ENCODE measurements around the gene MAST3.
"Not testable (repeated sequence)": the region's sequence is repeated elsewhere in the genome, so short reads cannot be mapped to it uniquely, and the experiment has no call there.

Gene MAST3

DNA sequence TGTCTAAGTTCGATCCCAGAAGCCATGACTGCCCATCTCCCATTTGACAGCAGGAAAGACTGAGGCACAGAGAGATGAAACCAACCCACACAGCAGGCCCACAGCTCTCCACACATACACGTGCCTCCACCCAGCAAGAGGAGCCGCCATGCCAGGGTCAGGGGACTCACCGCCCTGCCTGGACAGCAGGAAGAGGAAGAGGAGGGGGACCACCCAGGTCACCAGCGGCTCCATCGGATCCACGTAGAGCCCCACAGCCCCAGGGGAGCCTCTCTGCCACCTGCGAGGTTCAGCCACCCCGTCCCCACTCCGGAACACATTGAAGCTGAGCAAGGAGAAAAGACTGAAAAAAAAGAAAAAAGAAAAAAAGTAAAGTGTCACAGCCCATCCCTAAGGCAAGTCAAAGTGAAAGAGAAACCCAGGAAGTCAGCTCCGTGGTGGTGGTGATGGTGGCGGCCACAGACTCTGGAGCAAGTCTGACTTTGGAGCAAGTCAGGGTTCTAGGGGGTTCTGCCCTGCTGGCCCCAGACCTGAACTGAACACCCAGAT is 10.9 kb upstream of the MAST3 start, which contains the start of gene IL12RB1:
Gene IL12RB1 (minus strand): TSS at position 345 of the 549 bp plus-strand sequence. CDS start 111 bp downstream, at position 234.
- DNase-seq (ENCODE audit: low read depth, low spot score) = no peak

DNA sequence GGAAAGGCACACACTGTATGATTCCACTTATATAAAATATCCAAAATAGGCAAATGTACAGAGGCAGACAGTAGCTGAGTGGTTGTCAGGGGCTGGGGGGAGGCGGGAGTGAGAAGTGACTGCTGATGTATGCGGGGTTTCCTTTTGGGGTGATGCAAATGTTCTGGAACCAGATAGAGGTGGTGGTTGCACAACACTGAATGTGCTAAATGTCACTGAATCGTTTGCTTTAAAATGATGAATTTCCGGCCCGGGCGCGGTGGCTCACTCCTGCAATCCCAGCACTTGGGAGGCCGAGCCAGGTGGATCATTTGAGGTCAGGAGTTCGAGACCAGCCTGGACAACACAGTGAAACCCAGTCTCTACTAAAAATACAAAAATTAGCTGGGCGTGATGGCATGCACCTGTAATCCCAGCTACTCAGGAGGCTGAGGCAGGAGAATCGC is 8.5 kb upstream of the MAST3 start:
- not testable (repeated sequence) for DNase-seq (ENCODE audit: low read depth, low spot score)

DNA sequence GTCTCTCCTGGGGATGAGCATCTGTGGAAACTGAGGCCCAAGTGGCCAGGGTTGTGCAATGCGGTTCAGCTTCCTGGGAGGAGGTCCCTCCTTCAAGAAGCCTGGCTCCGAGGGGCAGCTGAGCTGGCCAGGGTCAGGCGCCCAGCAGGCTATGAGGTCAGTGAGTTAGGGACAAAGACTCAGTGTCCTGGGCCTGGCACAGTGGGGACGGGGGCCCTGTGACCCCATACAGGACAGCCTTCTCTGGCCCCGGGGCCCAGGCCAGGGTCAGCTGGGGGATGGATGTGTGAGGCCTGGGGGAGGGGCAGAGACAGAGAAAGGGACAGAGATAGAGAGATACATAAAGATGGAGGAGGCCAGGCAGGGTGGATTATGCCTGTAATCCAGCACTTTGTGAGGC is 7.9 kb upstream of the MAST3 start:
- no peak for DNase-seq (ENCODE audit: low read depth, low spot score)

DNA sequence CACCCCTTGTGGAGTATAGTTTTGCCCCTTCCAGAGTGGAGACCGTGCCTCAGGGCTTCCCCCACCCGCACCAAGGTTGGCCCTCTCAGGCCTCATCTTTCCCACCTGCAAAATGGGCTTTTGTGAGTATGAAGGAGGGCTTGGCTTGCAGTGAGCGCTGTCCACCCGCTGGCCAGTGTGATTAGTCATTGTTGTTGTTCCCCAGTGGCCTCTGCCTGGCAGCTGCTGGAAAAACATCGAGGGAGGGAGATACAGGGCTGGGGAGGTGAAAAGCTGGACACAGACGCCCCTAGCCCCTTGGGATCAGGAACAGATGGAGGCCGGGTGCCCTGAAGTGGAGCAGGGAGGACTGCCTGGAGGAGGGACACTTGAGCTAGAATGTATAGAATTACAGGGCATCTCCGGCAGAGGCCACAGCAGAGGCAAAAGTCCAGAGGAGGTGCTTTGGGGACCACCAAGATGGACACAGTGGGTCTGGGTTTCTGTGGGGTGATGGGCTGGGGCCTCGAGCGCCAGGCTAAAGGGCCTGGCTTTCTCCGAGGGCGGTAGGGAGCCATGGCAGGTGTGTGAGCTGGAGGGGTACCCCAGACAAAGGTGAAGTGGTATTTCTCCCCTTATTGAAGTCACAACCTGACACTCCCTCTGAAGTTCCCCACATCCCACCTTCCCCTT is 6.9 kb upstream of the MAST3 start:
- DNase-seq (ENCODE audit: low read depth, low spot score) = peak; percentile 22

DNA sequence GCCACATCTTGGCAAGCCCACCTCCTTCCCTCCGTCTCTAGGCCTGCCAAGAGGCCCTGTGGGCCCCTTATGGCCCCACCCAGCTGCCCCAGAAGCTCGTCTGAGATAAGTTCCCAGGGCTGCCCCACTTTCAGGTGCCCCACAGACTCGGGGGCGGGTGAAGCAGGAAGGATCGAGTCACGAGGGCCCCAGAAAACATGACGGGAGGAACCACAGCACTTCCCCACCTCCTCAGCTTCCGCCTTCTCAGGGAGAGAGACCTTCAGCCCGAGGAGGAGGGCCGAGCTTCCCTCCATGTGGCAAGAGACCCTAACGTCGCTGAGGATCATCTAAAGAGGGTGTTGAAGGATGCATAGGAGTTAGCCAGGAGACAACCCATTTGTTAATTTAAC is 6.4 kb upstream of the MAST3 start:
- DNase-seq (ENCODE audit: low read depth, low spot score) = no peak

DNA sequence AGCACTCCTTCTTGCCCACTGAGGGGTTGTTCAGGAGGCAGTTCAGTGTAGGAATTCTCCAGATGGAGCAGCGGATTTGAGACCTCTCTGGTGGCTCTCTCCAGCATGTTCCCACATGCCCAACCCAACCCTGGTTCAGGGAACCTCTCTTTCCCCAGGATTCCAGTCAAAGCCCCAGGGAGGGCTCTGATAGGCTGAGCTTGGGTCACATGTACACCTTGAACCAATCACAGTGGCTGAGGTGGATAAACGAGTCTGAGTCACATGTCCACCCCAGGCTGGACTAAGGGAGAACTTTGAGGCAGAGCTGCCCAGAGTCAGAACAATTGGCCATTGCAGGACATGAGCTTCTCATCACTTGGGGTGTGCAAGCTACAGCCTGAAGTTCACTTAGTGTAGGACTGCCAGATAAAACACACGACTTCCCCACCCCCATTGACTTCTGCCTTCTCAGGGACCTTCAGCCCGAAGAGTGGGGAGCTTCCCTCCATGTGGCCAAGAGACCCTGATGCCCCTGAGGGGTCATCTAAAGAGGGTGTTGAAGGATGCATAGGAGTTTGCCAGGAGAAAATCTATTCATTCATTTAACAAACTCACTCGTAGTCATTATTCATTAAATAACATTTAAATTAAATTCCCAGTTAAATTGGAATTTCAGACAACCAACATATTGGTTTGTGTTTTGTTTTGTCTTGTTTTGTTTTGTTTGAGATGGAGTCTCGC is 4.0 kb upstream of the MAST3 start:
- peak; percentile 21 for DNase-seq (ENCODE audit: low read depth, low spot score)

DNA sequence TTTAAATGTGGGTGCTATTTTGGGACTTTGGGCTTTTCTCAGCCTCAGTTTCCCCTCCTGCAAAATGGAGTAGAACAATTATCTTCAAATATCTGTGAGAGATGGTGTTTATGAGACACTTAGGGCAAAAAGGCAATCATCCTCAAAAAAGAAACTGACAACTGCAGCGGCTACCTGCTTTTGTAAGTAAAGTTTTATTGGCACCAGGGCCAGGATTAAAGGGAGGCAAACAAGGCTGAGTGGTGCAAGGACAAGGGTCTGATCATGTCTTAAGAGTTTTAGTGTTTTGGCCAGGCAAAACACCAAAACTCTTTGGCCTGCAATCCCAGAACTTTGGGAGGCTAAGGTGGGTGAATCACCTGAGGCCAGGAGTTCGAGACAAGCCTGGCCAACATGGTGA is 1.3 kb upstream of the MAST3 start:
- no peak for DNase-seq (ENCODE audit: low read depth, low spot score)

DNA sequence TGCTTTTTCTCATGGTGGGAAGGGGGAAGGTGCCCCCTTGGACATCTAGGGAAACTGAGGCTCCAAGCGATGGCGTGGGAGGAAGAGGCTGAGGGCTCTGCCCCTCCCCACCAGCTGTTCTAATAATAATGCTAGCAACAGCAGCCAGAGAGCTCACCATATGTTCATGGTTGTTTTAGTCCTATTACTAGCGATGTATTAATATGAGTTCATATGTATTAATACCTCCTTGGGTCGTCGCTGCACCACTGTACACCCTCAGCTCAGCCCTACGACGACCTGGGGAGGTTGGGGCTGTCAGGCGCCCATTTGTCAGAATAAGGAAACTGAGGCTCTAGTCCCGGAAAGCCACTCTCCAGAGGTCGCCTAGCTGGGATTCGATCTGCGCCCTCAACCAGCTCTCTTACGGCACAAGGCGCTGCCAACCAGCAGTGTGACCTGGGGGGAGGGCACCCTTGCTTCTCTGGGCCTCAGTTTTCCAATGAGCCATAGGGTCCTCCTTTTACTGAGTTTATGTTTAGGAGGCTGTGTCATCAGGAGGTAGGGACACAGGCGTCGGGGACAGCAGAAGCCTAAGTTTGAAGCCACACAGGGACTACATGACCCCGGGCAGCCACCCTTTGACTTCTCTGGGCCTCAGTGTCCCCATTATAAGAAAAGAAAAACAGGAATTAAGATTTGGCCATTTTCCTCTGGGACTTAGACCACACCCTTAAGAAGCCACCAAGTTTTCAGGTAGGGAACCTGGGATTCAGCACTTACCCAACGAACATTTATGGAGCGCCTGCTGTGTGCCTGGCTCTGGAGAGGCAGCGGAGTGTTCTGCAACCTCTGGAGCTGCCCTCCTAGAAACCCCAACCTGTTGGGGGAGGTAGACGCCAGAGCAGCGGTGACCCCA is 664 bp downstream of the MAST3 start:
- no peak for DNase-seq (ENCODE audit: low read depth, low spot score)

DNA sequence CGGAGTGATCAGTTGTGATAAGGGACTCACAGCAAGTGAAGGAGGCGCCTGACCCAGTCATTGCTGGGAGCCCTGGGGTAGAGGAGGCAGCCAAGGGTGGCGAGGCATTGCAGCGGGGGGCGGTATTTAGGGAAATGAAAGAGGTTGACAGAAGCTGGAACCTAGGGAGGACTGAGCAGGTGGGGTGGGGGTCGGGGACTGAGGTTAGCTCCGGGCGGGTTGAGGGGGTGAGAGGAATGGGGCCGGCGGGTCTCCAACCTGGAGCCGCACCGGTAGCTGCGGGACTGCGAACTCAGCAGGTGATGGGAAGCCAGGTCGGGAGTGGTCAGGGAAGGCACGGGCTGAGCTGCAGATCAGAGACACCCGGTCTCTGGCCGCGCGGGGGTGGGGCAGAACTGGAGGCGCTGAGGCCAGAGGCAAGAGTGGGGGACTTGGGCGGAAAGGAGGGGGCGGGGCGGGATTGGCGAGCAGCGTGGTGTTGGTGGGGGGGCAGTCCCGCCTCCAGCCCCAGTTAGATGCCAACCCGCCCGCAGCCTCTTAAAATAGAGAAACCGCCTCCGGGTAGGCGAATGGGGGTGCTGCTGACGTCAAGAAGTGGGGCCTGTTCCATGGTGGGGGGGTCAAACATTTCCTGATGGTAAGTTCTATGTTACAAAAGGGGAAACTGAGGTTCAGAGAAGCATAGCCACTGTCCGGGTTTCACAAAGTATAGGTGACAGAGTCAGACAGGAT is 1.5 kb downstream of the MAST3 start:
- DNase-seq (ENCODE audit: low read depth, low spot score) = no peak

DNA sequence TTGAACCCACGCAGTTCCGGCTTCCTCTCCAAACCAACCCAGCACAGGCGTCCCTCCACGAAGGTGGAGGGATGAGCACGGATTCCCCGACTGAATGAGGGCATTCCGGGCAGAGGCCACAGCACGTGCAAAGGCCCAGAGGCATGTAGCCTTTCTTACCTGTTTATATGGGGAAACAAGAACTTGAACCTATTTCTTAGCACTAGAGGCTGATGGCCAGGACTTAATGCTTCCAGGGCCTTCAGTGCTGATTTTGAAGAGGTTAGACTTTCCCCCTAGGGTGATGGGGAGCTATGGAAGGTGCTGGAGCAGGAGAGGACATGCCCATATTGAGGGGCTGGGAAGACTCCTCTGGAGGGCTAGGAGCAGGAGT is 2.0 kb downstream of the MAST3 start:
- DNase-seq (ENCODE audit: low read depth, low spot score) = no peak

DNA sequence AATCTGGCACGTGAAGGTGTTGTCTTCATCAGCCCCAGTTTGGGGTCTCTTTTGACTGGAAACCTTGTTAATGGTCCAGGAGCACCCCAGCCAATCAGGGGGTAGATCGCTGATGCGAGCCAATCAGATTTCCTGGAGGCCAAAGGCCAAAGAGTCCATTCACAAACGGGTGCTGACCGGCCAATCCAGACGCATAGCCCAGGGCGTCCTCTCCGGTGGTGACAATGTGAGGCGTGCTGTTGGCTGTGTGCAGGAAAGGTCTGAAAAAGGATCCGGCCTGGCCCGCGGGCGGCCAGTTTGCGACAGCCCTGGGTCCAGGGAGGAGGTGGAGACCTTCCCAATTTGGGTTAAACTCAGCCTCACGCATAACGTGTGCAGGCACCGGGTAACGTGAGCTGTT is 3.1 kb downstream of the MAST3 start:
- DNase-seq (ENCODE audit: low read depth, low spot score) = no peak

DNA sequence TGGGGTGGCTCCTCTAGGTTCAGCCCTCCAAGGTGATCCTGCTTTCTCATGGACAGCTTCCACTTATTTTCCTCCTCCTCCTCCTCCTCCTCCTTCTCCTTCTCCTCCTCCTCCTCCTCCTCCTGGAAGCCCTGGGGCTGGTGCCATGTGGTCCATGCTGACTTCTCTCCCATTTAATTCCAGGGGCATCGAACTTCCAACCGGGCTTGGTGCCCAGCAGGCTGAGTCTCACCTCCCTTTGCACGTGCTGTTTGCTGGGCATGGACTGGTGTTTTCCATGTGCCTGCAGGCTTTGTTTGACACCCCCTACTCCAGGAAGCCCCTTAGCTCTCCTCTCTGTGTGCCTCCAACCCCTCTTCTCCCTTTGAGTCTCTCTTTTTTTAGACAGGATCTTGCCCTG is 3.7 kb downstream of the MAST3 start:
- no peak for DNase-seq (ENCODE audit: low read depth, low spot score)

DNA sequence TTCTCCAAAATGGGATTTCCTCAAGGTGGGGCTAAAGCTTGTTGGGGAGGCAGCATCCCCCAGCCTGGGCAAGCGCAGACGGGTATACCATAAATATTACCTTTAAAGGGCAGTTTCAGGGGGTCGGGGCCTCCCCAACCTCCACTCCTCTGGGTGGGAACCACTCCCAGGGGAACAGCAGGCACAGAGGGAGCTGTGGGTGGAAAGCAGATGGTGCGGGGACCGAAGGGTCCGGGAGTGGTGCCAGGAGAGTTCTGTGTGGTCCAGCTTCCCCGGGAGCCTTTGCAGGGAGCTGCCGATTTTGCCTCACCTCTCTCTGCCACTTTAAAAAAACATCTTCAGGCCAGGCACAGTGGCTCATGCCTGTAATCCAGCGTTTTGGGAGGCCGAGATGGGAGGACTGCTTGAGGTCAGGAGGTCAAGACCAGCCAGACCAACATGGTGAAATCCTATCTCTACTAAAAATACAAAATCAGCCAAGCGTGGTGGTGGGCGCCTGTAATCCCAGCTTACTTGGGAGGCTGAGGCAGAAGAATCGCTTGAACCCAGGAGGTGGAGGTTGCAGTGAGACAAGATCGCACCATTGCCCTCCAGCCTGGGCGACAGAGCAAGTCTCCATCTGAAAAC is 5.5 kb downstream of the MAST3 start:
- no peak for DNase-seq (ENCODE audit: low read depth, low spot score)

DNA sequence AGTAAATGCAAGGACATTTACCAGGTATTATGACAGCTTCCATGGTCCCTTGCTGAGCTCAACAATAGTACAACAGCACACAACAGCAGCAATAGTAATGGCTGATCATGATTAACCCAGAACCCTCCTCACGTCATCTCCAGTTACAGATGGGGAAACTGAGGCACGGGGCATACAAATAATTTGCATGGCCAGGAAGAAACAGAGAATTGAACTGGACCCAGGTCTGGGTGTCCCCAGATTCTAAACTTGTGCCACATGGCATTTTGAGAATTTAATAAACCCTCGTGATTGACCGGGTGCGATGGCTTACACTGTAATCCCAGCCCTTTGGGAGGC is 7.2 kb downstream of the MAST3 start:
- DNase-seq (ENCODE audit: low read depth, low spot score) = no peak

DNA sequence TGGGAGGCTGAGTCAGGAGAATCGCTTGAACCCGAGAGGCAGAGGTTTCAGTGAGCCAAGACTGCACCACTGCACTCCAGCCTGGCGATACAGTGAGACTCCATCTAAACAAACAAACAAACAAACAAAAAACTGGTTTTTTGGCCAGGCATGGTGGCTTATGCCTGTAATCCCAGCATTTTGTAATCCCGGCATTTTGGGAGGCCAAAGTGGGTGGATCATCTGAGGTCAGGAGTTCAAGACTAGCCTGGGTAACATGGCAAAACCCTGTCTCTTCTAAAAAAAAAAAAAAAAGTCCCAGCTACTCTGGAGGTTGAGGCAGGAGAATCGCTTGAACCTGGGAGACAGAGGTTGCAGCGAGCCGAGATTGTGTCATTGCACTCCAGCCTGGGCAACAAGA is 7.7 kb downstream of the MAST3 start:
- DNase-seq (ENCODE audit: low read depth, low spot score) = not testable (repeated sequence)

DNA sequence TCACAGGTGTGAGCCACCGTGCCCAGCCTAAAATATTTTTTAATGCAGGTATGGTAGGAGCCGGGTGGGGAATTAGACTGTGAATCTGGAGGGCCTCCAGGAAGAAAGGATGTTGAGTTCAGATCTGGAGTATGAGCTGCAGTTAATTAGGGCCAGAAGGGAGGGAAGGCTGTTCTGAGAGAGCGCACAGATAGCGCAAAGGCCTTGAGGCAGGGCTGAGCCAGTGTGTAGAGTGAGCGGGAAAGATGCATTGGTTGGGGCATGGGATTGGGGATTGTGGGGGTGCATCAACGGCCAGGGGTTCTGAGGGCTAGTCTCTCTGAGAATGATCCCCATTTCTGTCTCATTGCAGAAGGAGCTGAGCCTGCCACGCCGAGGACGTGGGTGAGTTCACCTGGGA is 9.7 kb downstream of the MAST3 start:
- no peak for DNase-seq (ENCODE audit: low read depth, low spot score)

DNA sequence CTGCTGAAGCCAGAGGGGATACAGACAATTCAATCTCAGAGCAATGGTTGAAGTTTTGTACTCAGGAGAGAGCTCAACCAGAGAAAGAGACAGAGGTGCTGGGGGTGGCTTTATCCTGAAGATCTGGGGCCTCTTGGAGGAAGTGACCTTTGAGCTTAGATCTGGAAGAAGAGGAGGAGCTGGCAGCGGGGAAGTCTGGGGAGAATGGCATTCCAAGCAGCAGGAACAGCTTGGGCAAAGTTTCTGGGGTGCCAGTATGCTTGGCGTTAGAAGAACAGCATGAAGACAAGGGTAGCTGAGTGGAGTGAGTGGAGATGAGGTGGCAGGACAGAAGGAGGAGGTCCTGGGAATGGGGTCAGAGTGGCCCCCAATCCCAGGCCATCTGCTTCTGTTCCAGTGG is 11.3 kb downstream of the MAST3 start:
- DNase-seq (ENCODE audit: low read depth, low spot score) = no peak

DNA sequence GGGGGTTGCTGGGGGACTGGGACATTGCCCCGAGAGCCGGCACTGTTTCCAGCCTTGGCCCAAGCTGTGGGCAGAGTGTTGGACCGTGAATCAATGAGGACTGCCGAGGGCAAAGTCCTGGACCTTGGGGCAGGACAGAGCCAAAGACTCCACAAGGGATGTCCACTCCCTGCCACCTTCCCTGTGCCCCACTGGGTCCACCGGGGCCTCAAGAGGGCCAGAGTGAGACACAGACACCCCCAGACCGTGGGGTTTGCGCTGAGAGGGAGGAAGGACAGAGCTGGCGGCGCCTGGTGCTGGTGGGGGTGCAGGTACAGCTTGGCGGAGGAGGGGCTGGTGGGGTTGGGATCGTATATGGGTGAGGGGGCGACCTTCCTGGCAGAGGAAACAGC is 11.8 kb downstream of the MAST3 start:
- DNase-seq (ENCODE audit: low read depth, low spot score) = no peak

DNA sequence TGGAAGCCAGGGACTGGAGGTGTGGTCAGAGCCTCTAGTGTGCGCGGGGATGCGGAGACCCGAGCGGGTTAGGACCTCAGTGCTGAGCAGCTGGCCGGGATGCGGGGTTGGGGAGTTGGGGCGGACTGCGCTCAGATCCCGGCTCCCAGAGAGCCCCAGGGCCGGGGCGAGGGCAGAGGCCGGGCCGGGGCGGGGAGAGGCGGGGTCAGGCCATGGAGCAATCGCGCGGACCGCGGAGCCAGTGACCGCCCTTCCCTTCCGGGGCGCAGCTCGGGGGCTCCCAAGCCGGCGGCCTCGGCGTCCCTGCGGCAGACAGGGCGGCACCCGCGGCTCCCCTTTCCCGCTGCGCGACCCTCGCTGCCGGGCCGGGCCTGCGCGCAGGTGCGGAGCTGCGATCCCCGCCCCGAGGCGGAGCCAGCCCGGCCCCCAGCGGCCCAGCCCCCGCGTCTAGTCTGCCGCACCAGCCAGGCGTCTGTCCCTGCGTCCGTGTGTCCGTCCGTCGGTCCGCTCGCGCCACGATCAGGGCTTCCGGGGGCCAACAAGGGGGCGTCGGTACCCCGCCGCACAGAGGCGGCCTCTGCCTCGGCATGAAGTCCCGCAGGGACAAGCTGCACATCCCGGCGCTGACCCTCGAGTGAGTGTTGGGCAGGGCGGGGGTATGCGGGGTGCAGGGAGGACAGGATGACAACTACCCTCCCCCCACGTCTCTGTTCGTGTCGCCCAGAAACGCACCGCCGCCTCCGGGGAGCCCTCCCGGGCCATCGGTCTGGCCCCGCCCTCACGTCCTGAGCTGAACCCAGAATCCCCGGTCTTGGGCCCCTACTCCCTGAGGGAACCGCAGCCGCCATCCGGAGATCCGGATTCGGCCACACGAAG is 12.4 kb downstream of the MAST3 start:
- peak; percentile 51 for DNase-seq (ENCODE audit: low read depth, low spot score)

DNA sequence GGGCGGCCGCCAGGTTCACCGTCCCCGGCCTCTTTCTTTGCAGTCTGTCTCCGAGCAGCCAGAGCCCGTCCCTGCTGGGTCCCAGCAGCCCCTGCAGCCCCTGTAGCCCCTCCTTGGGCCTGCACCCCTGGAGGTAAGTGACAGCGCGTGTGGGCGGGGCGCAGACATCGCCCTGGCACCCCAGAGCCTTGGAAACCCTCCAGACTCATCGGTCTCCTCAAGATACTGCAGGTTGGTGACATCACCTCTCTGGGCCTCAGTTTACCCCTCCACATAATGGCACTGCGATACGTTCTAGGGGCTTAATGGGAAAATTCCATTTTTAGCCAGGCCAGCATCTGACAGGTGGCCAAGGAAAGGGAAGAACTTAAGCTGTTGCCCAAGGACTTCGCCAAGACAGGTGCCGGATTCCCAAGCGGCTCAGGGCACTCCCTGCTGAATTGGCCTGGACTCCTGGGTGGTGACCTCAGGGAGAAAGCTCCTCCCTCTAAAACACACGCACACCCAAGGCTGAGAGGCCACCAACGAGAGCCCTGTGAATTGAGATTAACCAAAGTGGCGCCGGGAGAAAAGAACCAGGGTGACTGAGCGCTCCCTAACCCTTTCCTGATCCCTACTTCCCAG is 13.1 kb downstream of the MAST3 start:
- DNase-seq (ENCODE audit: low read depth, low spot score) = no peak
